Mucosa of descending colon (tissue), 3 donors: ENCODE measurements around the gene TRABD2B. TPM values are rescaled to one million over a fixed set of nuclear protein-coding genes. Genes with fewer than 3 reads are reported as not detected.
A peak's percentile ranks its signal among the peaks of the same experiment; 100 is the strongest.

Source experiments
- ATAC-seq: fragments of 200-7000 bp; cut with Tn5 transposase; one replicate; pipeline ENCODE4 v1.9.1; 2020; ENCODE audit warnings: mild to moderate bottlenecking, moderate library complexity
- DNase-seq, 3 donors: peaks; one replicate each; pipeline ENCODE4 v3.0.0-alpha.2; 2020
- H3K36me3 ChIP-seq: fragments of 200-600 bp; one replicate; pipeline ENCODE4 v1.8.0; 2021; ENCODE audit warnings: low read depth, mild to moderate bottlenecking
- H3K4me1 ChIP-seq: fragments of 200-600 bp; one replicate; pipeline ENCODE4 v1.8.0; 2021; ENCODE audit warnings: low read depth, mild to moderate bottlenecking
- H3K4me3 ChIP-seq: fragments of 200-600 bp; one replicate; pipeline ENCODE4 v1.8.0; 2021; ENCODE audit warnings: mild to moderate bottlenecking
- H3K9me3 ChIP-seq: fragments of 200-600 bp; one replicate; pipeline ENCODE4 v1.8.0; 2021; ENCODE audit warnings: mild to moderate bottlenecking
- intact Hi-C, 2 donors: fragments of 100-400 bp; cut with DNase I in 1 of 2; cut with micrococcal nuclease in 1 of 2; formaldehyde crosslinking; loops; one replicate each; pipeline versions ENCODE4 v1.11.0 to v1.11.1; 2022; cut with DNase I, micrococcal nuclease
- total RNA-seq, 3 donors: library from RNA; stranded (reverse); fragmentation: NEBNext Ultra II Directional in 2 of 3; extraction: Animal tissue kit (Norgen Biotek cat#: 25700) in 2 of 3; gene quantifications; one replicate each; pipeline versions ENCODE4 v1.2.1 to v1.2.4, GENCODE V29; 2021 to 2023
- TF ChIP-seq, protein P1 (sequence below): fragments of 200-600 bp; IDR thresholded peaks from one replicate; pipeline ENCODE4 v1.8.0; 2022; ENCODE audit warnings: antibody characterized with exemption, mild to moderate bottlenecking
- donor health status: DM: no; HTN: no; CAD: no; lungs with moderate emphysema.
- donor health status: DM: no; HTN: no; CAD: no.
- donor health status: DM: no; HTN: yes; CAD: no.

Gene TRABD2B
- total RNA-seq, 3 donors from 2014 or later = 0.35 to 2.0 (median 2.0) TPM

DNA sequence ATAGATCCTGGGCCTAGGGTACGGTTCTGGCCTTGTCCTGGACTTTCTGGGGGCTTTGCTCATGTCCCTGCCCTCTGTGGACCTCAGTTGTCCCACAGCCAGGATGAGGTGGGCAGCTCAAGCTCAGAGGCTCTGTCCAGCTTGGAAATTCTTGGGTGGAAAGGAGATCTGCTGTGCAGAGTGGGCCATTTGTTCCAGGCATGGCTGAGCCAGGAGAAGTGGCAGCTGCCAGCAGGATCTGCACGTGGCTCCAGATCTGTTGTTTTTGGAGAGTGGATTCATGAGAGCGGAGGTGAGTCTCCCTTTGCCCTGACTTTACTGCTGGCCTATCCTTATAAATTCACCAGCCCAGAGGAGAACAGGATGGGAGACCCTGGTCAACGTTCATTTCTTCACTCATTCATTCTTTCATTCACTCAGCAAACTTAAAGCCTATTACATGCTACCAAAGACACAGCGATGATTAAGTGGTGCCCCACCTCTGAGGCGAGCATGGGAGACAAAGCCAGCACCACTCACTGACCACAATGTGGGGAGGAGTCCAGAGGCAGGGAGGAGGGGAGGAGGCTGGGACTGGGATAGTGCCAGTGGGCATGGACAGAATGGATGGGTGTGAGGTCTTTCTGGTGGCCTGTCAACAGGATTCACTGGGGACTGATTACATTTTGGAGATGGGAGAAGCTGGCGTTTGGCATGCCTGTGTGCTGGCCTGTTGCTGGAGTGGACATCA lies 205.1 kb downstream of the TRABD2B start:
- TF ChIP-seq, protein P1, sequence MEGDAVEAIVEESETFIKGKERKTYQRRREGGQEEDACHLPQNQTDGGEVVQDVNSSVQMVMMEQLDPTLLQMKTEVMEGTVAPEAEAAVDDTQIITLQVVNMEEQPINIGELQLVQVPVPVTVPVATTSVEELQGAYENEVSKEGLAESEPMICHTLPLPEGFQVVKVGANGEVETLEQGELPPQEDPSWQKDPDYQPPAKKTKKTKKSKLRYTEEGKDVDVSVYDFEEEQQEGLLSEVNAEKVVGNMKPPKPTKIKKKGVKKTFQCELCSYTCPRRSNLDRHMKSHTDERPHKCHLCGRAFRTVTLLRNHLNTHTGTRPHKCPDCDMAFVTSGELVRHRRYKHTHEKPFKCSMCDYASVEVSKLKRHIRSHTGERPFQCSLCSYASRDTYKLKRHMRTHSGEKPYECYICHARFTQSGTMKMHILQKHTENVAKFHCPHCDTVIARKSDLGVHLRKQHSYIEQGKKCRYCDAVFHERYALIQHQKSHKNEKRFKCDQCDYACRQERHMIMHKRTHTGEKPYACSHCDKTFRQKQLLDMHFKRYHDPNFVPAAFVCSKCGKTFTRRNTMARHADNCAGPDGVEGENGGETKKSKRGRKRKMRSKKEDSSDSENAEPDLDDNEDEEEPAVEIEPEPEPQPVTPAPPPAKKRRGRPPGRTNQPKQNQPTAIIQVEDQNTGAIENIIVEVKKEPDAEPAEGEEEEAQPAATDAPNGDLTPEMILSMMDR = no peak
- H3K9me3 ChIP-seq = no peaks in the 10 kb centered on the region
- intact Hi-C loops = no loop called here
- DNase-seq (no peak), ATAC-seq (no peak)
- no peaks in the 10 kb centered on the region for H3K4me1 ChIP-seq
- H3K4me3 ChIP-seq = no peak overlapping the region
- no peaks in the 10 kb centered on the region for H3K36me3 ChIP-seq

DNA sequence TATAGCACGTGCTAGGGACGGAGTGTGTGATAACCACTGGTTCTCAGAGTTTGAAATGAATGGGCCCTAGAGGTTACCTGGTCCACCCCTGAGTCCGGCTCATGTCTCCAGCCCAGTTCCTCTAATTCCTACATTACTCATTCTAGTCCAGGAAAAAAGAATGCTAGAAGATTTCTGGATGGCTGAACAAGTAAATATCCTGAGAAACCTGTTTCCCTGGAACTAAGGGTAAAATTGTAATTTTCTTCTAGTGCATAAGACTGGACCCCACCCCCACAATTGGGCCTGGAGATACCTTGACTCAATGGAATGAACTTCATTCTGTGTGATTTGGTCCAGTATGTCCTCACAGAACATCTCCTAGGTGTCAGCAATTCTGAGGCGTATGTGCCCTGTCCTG lies 208.4 kb downstream of the TRABD2B start:
- no peak overlapping the region for H3K4me3 ChIP-seq
- TF ChIP-seq, protein P1 = no peak
- no peaks in the 10 kb centered on the region for H3K36me3 ChIP-seq
- no peaks in the 10 kb centered on the region for H3K9me3 ChIP-seq
- intact Hi-C loops = no loop called here
- DNase-seq = no peak
- ATAC-seq = no peak
- no peaks in the 10 kb centered on the region for H3K4me1 ChIP-seq

DNA sequence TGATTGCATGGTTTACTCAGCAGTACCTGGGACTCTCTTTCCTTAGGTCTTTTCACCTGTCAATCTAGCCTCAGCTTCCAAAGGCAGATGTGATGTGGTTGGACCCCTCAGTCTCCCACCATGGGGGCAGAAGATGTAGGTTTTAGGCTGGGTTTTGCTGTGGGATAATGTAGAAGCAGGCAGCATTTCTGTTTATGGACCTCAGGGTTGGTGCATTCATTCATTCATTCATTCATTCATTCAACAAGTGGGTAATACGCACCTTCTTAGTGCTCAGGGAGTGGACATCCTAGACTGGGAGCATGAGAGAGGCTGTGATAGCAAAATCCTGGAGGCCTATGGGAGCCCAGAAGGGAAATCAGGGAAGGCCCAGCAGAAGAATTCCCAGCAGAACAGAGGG lies 209.6 kb downstream of the TRABD2B start:
- intact Hi-C loops = no loop called here
- no peak for DNase-seq

DNA sequence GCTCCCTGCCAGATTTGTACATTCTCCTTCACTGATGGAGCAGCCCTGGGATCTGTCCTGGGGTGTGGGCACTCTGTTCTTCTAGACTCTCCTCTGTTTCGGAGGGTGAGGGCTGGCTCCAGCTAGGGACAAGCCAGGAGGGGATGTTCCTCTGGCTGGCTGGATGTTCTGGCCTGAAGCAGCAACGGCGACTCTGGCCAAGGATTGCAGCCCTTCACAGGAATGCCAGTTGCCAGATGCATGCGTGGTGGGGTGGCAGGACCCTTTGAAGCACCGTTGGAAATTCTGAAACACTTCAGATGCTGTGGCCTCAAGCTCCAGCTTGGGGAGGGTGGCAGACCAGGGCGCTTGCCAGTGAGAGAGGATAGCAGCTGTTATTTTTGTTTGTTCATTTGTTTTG lies 210.9 kb downstream of the TRABD2B start:
- ATAC-seq (no peak), DNase-seq (no peak)
- H3K36me3 ChIP-seq = no peaks in the 10 kb centered on the region
- no peaks in the 10 kb centered on the region for H3K4me1 ChIP-seq
- no peaks in the 10 kb centered on the region for H3K9me3 ChIP-seq
- TF ChIP-seq, protein P1 = no peak
- intact Hi-C loops = no loop called here
- H3K4me3 ChIP-seq = no peak overlapping the region

More for the DNA sequence above, 209.6 kb downstream of the TRABD2B start:
- no peaks in the 10 kb centered on the region for H3K4me1 ChIP-seq
- H3K4me3 ChIP-seq = no peak overlapping the region
- no peaks in the 10 kb centered on the region for H3K9me3 ChIP-seq
- ATAC-seq = no peak
- TF ChIP-seq, protein P1 = no peak
- no peaks in the 10 kb centered on the region for H3K36me3 ChIP-seq

DNA sequence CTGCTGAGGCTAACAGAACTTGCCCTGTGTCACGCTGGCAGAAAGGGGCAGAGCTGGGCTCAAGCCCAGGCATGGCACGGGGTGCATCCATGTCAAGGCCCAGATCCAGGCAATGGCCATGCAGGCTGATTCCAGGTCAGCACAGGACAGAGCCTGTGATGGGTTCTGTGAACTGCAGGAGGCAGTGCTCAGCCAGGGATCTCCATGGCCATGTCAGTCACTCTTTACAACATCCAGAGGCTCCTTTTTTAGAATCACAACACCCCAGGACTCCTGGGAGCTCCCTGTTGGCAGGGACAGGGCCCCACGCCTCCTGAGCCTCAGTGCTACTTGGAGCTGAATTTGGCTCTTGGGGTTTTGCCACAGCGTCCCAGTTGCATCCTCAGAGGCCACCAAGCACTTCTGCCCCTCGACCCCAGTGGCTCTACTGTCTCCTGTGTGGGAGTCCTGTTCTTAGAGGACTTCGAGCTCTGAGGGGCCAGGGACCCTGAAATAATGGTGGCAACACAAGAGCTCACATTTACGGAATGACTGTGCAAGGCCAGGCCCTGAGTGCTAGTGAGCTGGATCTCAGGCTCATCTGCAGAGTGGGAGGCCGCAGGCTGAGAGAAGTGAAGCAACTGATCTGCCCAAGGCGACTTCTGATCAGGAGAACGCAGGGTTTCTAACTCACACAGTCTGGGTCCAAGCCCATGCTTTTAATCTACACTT lies 211.5 kb downstream of the TRABD2B start:
- Histone ChIP-seq H3K4me3 (no peak overlapping the region), H3K4me1 (no peaks in the 10 kb centered on the region), H3K9me3 (no peaks in the 10 kb centered on the region), H3K36me3 (no peaks in the 10 kb centered on the region)
- peak; percentile 58 for ATAC-seq
- intact Hi-C loops = no loop called here
- TF ChIP-seq, protein P1 = no peak
- peak in 1 of 3 donors; percentile 19 for DNase-seq
